Prostate gland (tissue), 2 donors: ENCODE results near the gene NNAT. TPM values are rescaled to one million over a fixed set of nuclear protein-coding genes. Genes with fewer than 3 reads are reported as not detected.

Source experiments
- DNase-seq: peaks from one replicate; pipeline ENCODE4 v3.0.0-alpha.2; 2019; ENCODE audit warnings: low spot score
- H3K27ac ChIP-seq, 2 donors: fragments of 200-600 bp; sonication (generic); 2 replicates each; pipeline ENCODE4 v1.5.1; 2017 to 2019
- H3K27me3 ChIP-seq: fragments of 200-600 bp; sonication (generic); replicated peaks from 2 replicates; pipeline ENCODE4 v1.5.1; 2019; ENCODE audit not compliant: insufficient read depth
- H3K36me3 ChIP-seq, 2 donors: fragments of 200-600 bp; sonication (generic); 1 replicate in 1 of 2; 2 replicates in 1 of 2; pipeline versions ENCODE4 v1.5.1 to v1.8.1; 2017 to 2019
- H3K4me1 ChIP-seq: fragments of 200-600 bp; sonication (generic); replicated peaks from 2 replicates; pipeline ENCODE4 v1.5.1; 2019
- H3K4me3 ChIP-seq, 2 donors: fragments of 200-600 bp; sonication (generic); 2 replicates each; pipeline ENCODE4 v1.5.1; 2017 to 2019
- H3K9me3 ChIP-seq: fragments of 200-600 bp; sonication (generic); 2 replicates; pipeline ENCODE4 v1.5.1; 2017
- POLR2A ChIP-seq: fragments of 450-650 bp; IDR thresholded peaks from one replicate; pipeline ENCODE4 v1.6.1; 2016; ENCODE audit warnings: antibody characterized with exemption, mild to moderate bottlenecking
- POLR2AphosphoS5 ChIP-seq: sonication (generic); formaldehyde crosslinking; IDR thresholded peaks from one replicate; pipeline ENCODE4 v1.6.1; 2017; ENCODE audit warnings: antibody characterized with exemption
- WGBS: methylation state at CpG from one replicate; pipeline ENCODE4 v1.1.5; 2018; 5-methylcytosine and 5-hydroxymethylcytosine counted together
- intact Hi-C: fragments of 100-400 bp; cut with DNase I; formaldehyde crosslinking; loops from one replicate; pipeline ENCODE4 v1.14.2; 2022
- total RNA-seq, 2 donors: library from RNA; depleted of rRNA; stranded (reverse); fragments of >200 nt; gene quantifications; one replicate each; pipeline ENCODE4 v1.1.0, GENCODE V29; 2016
- TF ChIP-seq, protein P1 (sequence below), 4 experiments: fragments of 200-600 bp in 2 of 4; fragments of 450-650 bp in 2 of 4; sonication (generic) in 2 of 4; IDR thresholded peaks; 1 replicate in 3 of 4; 2 replicates in 1 of 4; pipeline ENCODE4 v1.5.1; 2016 to 2019; ENCODE audit warnings: antibody characterized with exemption in 4 of 4, mild to moderate bottlenecking in 2 of 4, moderate library complexity in 2 of 4

The NNAT gene
- total RNA-seq, 2 donors from 2014 or later = 0.41 to 4.3 TPM

DNA sequence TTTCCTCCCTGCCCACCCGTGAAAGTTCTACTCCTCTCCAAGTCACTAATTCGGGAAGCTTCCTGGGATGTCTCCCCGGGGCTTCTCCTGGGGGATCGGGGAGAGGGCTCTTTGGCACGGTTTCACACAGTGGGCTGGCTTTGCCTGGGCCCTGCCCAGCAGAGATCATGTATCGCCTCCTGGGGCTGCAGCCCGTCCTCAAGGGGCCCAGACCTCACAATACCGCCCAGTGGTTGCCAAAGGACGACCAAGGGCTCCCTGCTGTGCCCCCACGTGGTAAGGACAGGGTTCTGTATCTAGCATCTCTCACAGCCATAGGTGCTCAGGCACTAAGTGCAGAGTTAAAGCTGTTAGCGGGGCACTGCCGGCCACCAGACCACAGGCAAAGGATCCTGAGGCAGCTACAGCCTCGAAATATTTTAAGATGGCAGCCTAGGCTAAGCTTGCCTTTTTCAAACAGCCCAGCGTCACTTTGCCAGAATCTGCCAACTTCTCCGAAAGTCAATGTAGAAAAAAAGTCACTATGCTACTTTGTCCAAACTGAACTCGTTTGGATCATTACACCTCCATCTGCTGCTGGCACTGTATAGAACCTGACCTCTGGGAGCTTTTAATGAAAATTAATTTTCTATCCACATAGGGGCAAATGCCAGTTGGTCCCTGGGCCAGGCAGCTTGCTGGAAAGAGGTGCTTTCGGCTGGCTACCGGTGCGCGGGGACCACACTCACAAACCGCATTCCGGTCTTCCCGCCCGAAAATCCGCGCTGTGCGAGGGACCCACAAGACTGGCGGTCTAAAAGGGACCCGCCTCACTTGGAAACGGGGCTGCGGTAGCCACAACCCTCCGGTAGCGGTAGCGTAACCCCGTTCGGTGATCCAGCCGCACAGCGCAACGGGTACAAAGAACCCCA lies 1.3 kb upstream of the NNAT start:
- DNase-seq = no peak
- no peak overlapping the region for H3K4me3 ChIP-seq
- 69% methylated on average over 39 of the region's 39 CpGs for WGBS

DNA sequence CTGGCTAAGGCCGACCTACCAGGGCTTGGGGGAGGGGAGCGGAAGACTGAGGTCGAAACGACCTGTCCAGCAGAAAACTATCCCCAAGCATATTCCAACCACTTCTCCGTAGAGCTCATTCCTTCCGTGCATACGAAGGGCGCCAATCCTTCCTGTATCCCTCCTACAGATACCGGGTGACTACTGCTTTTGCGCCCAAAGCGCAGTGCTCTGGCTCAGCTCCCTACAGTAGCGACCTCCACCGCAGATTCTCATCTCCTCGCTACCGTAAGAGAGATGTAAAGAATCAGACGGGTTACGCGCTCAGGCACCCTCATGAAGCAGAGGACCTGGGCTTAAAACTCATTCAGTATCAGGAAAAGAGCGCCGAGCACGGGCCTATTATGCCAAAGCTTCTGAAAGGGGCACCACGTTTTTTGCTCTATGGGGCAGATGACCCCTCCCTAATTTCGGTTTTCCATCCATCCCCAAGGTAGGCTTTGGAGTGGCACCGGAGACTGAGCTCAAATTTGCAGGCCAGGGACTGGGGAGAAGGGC lies 563 bp upstream of the NNAT start:
- no peaks in the 10 kb centered on the region for H3K9me3 ChIP-seq
- peak overlapping the region in 1 of 2 donors; percentile 88 for H3K27ac ChIP-seq
- 84% methylated on average over 24 of the region's 24 CpGs for WGBS
- no peak for TF ChIP-seq POLR2AphosphoS5
- TF ChIP-seq, protein P1, sequence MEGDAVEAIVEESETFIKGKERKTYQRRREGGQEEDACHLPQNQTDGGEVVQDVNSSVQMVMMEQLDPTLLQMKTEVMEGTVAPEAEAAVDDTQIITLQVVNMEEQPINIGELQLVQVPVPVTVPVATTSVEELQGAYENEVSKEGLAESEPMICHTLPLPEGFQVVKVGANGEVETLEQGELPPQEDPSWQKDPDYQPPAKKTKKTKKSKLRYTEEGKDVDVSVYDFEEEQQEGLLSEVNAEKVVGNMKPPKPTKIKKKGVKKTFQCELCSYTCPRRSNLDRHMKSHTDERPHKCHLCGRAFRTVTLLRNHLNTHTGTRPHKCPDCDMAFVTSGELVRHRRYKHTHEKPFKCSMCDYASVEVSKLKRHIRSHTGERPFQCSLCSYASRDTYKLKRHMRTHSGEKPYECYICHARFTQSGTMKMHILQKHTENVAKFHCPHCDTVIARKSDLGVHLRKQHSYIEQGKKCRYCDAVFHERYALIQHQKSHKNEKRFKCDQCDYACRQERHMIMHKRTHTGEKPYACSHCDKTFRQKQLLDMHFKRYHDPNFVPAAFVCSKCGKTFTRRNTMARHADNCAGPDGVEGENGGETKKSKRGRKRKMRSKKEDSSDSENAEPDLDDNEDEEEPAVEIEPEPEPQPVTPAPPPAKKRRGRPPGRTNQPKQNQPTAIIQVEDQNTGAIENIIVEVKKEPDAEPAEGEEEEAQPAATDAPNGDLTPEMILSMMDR (IDR thresholded peaks at IDR 0.05) = no peak
- no peak for DNase-seq
- H3K27me3 ChIP-seq = no peaks in the 10 kb centered on the region
- no peak overlapping the region for H3K4me3 ChIP-seq
- peaks cover 35% of the 10 kb centered on the region for H3K4me1 ChIP-seq
- intact Hi-C loops = no loop called here
- no peaks in the 10 kb centered on the region for H3K36me3 ChIP-seq

More for the DNA sequence above, 1.3 kb upstream of the NNAT start:
- Histone ChIP-seq H3K27me3 (no peaks in the 10 kb centered on the region), H3K9me3 (no peaks in the 10 kb centered on the region), H3K36me3 (no peaks in the 10 kb centered on the region), H3K27ac (peak overlapping the region; percentile 71 to 88), H3K4me1 (peaks cover 35% of the 10 kb centered on the region)
- TF ChIP-seq, protein P1 (IDR thresholded peaks at IDR 0.05) = peak in 1 of 4 experiments; percentile 7
- TF ChIP-seq POLR2A = no peak
- intact Hi-C loops = no loop called here

DNA sequence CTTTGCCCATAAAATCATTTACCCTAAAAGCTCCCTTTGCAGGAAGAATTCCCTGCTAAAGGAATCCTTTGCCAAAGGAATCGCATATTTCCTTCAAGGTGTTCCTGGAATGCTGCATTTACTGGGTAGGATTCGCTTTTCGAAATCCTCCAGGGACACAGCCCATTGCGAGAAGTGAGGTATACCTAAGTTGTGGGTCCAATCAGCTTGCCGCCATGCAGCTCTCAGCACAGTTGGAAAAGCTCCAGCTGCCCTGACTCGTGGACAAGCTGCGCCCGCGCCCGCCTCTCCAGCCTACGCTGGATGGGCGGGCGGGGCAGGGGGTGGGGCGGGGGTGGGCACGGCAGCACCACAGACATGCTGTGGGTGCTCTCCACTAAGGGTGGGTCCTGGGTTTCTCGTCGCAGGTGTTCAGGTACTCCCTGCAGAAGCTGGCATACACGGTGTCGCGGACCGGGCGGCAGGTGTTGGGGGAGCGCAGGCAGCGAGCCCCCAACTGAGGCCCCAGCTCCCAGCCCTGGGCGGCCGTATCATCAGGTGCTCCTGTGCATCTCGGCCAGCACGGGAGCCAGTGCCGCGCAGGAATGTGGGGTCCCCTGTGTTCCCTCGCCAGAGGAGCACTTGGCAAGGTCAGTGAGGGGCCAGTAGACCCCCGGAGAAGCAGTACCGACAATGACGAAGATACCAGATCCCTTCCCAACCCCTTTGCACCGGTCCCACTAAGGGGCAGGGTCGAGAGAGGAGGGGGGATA lies 1.4 kb downstream of the NNAT start:
- Histone ChIP-seq H3K4me1 (peaks cover 34% of the 10 kb centered on the region), H3K4me3 (no peak overlapping the region), H3K27ac (peak overlapping the region in 1 of 2 donors; percentile 59), H3K36me3 (no peaks in the 10 kb centered on the region), H3K9me3 (no peaks in the 10 kb centered on the region), H3K27me3 (no peaks in the 10 kb centered on the region)
- no peak for TF ChIP-seq POLR2AphosphoS5
- TF ChIP-seq POLR2A = no peak
- TF ChIP-seq, protein P1 (IDR thresholded peaks at IDR 0.05) = no peak
- DNase-seq = peak; percentile 84
- 39% methylated on average over 26 of the region's 36 CpGs for WGBS
- intact Hi-C loops = no loop called here

DNA sequence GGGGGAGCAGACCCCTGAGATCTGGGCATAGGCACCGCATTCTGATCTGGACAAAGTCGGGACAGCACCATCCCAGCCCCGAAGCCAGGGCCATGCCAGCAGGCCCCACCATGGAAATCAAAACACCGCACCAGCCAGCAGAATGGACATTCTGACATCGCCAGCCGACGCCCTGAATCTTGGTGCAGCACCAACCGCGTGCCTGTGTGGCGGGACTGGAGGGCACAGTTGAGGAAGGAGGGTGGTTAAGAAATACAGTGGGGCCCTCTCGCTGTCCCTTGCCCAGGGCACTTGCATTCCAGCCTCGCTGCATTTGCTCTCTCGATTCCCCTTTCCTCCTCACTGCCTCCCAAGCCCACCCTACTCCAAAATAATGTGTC lies 2.0 kb downstream of the NNAT start:
- Histone ChIP-seq H3K9me3 (no peaks in the 10 kb centered on the region), H3K27me3 (no peaks in the 10 kb centered on the region), H3K4me3 (no peak overlapping the region), H3K27ac (peak overlapping the region in 1 of 2 donors; percentile 59), H3K4me1 (peaks cover 28% of the 10 kb centered on the region), H3K36me3 (no peaks in the 10 kb centered on the region)
- 86% methylated on average over 13 of the region's 13 CpGs for WGBS
- no peak for DNase-seq
- TF ChIP-seq POLR2AphosphoS5 = no peak
- no peak for TF ChIP-seq POLR2A
- TF ChIP-seq, protein P1 (IDR thresholded peaks at IDR 0.05) = no peak
- intact Hi-C loops = no loop called here
